Activated CD4-positive, alpha-beta memory T cell treated with anti-CD3 and anti-CD28 coated beads, Interleukin-2, amount 10 ng/mL, durations not matched to agents 7 days and 5 days (primary cell): ENCODE measurements around the gene SOWAHD. TPM values are rescaled to one million over a fixed set of nuclear protein-coding genes. Genes with fewer than 3 reads are reported as not detected.
"Not testable (repeated sequence)": the region's sequence is repeated elsewhere in the genome, so short reads cannot be mapped to it uniquely, and the experiment has no call there.

ENCODE experiments used
- CTCF ChIA-PET: fragments of 350-600 bp; sonication (Branson Sonifier 250); formaldehyde crosslinking; loops from one replicate; lab custom pipeline; 2021; ENCODE audit warnings: antibody characterized with exemption, inconsistent platforms; lab: Charles Lee
- POLR2A ChIA-PET: fragments of 350-600 bp; sonication (Branson Sonifier 250); formaldehyde crosslinking; loops from one replicate; lab custom pipeline; 2021; ENCODE audit warnings: antibody characterized with exemption; lab: Charles Lee
- DNase-seq: peaks from one replicate; pipeline ENCODE4 v3.0.0-alpha.2; 2020
- H3K27ac Mint-ChIP-seq: one replicate; pipeline ENCODE4 v1.8.0; 2021; ENCODE audit warnings: mild to moderate bottlenecking, mixed read lengths
- H3K27me3 Mint-ChIP-seq: one replicate; pipeline ENCODE4 v1.8.0; 2021; ENCODE audit warnings: mixed read lengths
- H3K36me3 Mint-ChIP-seq: one replicate; pipeline ENCODE4 v1.8.0; 2021; ENCODE audit warnings: low read depth, mixed read lengths
- H3K4me1 Mint-ChIP-seq: one replicate; pipeline ENCODE4 v1.8.0; 2021; ENCODE audit warnings: mixed read lengths
- H3K4me3 Mint-ChIP-seq: one replicate; pipeline ENCODE4 v1.8.0; 2021; ENCODE audit warnings: mild to moderate bottlenecking, mixed read lengths
- H3K9me3 Mint-ChIP-seq: one replicate; pipeline ENCODE4 v1.8.0; 2021; ENCODE audit warnings: mixed read lengths
- total RNA-seq, 2 experiments: library from RNA; stranded (reverse); gene quantifications; one replicate each; pipeline ENCODE4 v1.2.3, GENCODE V29; 2021

SOWAHD gene
- total RNA-seq, 2 experiments from 2014 or later, result 1.9 TPM

DNA sequence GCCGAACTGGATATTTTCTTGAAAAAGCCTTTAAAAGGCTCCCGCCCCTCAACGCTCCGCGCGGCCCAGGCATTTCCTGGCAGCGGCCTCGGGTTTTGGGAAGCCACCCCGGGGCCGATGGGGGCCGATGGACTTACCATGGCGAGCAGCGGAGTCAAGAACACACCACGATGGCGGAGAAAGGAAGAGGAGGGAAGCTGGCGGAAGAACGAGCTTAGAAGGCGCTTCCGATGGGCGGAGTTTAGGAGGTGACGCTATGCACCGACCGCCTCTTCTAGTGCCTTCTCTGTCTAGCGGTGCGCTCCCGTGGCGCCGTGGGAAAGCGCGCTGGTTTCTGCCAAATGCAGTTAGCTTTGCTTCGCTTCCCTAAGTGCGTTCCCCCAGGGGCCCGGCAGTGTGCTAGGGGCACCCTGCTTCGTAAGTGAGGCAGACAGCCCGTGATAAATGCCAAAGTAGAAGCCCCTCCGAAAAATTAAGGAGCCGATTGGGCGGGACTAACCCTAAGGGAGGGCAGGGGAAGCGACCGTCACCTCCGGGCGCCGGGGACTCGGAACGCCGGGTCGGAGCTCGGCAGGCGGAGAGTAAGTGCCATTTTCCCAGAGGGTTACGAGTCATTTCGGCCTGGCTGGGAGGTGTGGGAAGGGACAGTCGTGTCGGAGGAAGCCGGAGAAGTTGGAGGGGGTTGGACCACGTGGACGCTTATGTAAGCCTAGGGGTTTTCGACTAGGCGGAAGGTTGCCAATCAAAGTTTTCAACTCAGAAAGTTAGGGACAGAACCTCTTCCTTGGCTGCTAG is 33.2 kb downstream of the SOWAHD start, which contains the start of gene RPL39:
Gene RPL39, minus strand, starts transcription at position 194 of the 795 bp plus-strand sequence. Its CDS starts 54 bp downstream, at position 140.
- Mint-ChIP-seq H3K36me3 (peaks cover 47% of the 10 kb centered on the region), H3K9me3 (no peaks in the 10 kb centered on the region), H3K4me1 (peaks cover 28% of the 10 kb centered on the region), H3K27me3 (no peaks in the 10 kb centered on the region), H3K4me3 (peak within 1 kb of the TSS; percentile 93), H3K27ac (peak within 1 kb of the TSS; percentile 92)
- ChIA-PET CTCF (interaction anchor here (0.7 to 1.9 kb wide), 18 partner anchors 9 to 322 kb away, joined by 3 to 14 read pairs (median 4); partner anchors contain the start of genes NDUFA1, RNF113A, SEPTIN6 and UPF3B), POLR2A (interaction anchor here (0.8 to 3.7 kb wide), 28 partner anchors 13 to 813 kb away, joined by 3 to 62 read pairs (median 6); partner anchors contain the start of genes NDUFA1, RNF113A, SEPTIN6 and SLC25A5)
- peak; percentile 85 for DNase-seq

- no peak overlapping the region for H3K4me3 Mint-ChIP-seq
- no peak overlapping the region for H3K27ac Mint-ChIP-seq
- CTCF ChIA-PET, result interaction anchor here (1.2 kb wide), 1 partner anchor 10 kb away, joined by 3 read pairs; the partner anchor contains the start of gene RPL39
Observed at GRCh38 chrX:119801253-119802221, 43.1 kb downstream of the SOWAHD start.

DNA sequence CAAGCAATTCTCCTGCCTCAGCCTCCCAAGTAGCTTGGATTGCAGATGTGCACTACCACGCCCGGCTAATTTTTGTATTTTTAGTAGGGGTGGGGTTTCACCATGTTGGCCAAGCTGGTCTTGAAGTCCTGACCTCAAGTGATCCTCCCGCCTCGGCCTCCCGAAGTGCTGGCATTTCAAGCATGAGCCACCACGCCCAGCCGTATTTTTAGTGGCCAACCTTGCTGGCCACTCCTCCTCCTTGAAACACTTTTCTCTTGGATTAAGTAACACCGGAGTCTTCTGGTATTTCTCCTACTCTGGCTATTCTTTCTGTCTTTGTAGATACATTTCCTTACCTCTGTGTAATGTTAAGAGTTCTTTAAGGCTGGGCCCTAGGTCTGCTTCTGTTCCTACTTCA is 44.2 kb downstream of the SOWAHD start:
- Mint-ChIP-seq H3K9me3 (no peaks in the 10 kb centered on the region), H3K4me1 (peaks cover 2% of the 10 kb centered on the region), H3K36me3 (peaks cover 3% of the 10 kb centered on the region), H3K27ac (no peak overlapping the region), H3K27me3 (no peaks in the 10 kb centered on the region), H3K4me3 (no peak overlapping the region)
- DNase-seq, result no peak
- ChIA-PET POLR2A (no interaction called here), CTCF (no interaction called here)

More at GRCh38 chrX:119801253-119802221, 43.1 kb downstream of the SOWAHD start:
- POLR2A ChIA-PET, result no interaction called here
- no peaks in the 10 kb centered on the region for H3K9me3 Mint-ChIP-seq
- H3K4me1 Mint-ChIP-seq, result peaks cover 2% of the 10 kb centered on the region
- DNase-seq, result no peak
- no peaks in the 10 kb centered on the region for H3K27me3 Mint-ChIP-seq
- H3K36me3 Mint-ChIP-seq, result peaks cover 3% of the 10 kb centered on the region

GRCh38 chrX:119808461-119808860 is 50.1 kb downstream of the SOWAHD start:
- H3K4me1 Mint-ChIP-seq, DNase-seq, CTCF ChIA-PET, H3K4me3 Mint-ChIP-seq, H3K27ac Mint-ChIP-seq, H3K9me3 Mint-ChIP-seq, H3K27me3 Mint-ChIP-seq, H3K36me3 Mint-ChIP-seq: not testable (repeated sequence)
- POLR2A ChIA-PET, result interaction anchor here (1.1 kb wide), 1 partner anchor 17 kb away, joined by 3 read pairs; the partner anchor contains the start of gene RPL39

DNA sequence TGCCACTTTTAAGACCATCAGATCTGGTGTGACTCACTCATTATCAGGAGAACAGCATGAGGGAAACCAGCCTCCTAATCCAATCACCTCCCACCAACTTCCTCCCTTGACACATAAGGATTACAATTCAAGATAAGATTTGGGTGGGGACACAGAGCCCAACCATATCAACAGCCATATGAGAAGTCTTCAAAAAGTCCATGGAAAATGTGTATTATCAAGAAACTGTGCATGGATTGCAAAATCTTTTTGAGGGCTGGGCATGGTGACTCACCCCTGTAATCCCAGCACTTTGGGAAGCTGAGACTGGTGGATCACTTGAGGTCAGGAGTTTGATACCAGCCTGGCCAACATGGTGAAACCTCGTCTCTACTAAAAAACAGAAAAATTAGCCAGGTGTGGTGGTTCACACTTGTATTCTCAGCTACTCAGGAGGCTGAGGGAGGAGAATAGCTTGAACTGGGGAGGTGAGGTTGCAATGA is 50.8 kb downstream of the SOWAHD start:
- POLR2A ChIA-PET, result interaction anchor here (1.1 kb wide), 1 partner anchor 18 kb away, joined by 3 read pairs; the partner anchor contains the start of gene RPL39
- no peaks in the 10 kb centered on the region for H3K27me3 Mint-ChIP-seq
- H3K9me3 Mint-ChIP-seq, result no peaks in the 10 kb centered on the region
- DNase-seq, result no peak
- H3K4me3 Mint-ChIP-seq, result no peak overlapping the region
- no peak overlapping the region for H3K27ac Mint-ChIP-seq
- H3K36me3 Mint-ChIP-seq, result no peaks in the 10 kb centered on the region
- peaks cover 2% of the 10 kb centered on the region for H3K4me1 Mint-ChIP-seq
- CTCF ChIA-PET, result no interaction called here

Other genes starting within 250 kb of the SOWAHD start
- 10 to 100 TPM; 17.7 to 17.9 TPM for gene STEEP1, start 193.2 kb upstream of the SOWAHD start, total RNA-seq
- 10 to 100 TPM; 76.2 to 79.6 TPM for gene UBE2A, start 184.0 kb upstream of the SOWAHD start, total RNA-seq
- gene NKRF, start 152.2 kb upstream of the SOWAHD start, total RNA-seq, result 10 to 100 TPM; 13.8 to 14.7 TPM
- gene SEPTIN6, start 65.4 kb upstream of the SOWAHD start, total RNA-seq, result 100 to 1,000 TPM; 214 to 219 TPM
- 1,000 to 10,000 TPM; 2,056 to 2,070 TPM for gene RPL39, start 33.0 kb downstream of the SOWAHD start, total RNA-seq
- 10 to 100 TPM in 1 of 2 experiments, 1 to 10 TPM in 1; 9.4 to 11.2 TPM for gene UPF3B, start 94.4 kb downstream of the SOWAHD start, total RNA-seq
- 10 to 100 TPM; 33.0 to 36.2 TPM for gene RNF113A, start 113.1 kb downstream of the SOWAHD start, total RNA-seq
- 100 to 1,000 TPM; 104 to 108 TPM for gene NDUFA1, start 113.2 kb downstream of the SOWAHD start, total RNA-seq
- gene AKAP14, start 137.3 kb downstream of the SOWAHD start, total RNA-seq, result not detected
- 10 to 100 TPM; 10.2 to 10.4 TPM for gene NKAP, start 185.2 kb downstream of the SOWAHD start, total RNA-seq